Measurements from ENCODE around the gene WNT5B.
"Not testable (repeated sequence)": the region's sequence is repeated elsewhere in the genome, so short reads cannot be mapped to it uniquely, and the experiment has no call there.

Gene WNT5B

DNA sequence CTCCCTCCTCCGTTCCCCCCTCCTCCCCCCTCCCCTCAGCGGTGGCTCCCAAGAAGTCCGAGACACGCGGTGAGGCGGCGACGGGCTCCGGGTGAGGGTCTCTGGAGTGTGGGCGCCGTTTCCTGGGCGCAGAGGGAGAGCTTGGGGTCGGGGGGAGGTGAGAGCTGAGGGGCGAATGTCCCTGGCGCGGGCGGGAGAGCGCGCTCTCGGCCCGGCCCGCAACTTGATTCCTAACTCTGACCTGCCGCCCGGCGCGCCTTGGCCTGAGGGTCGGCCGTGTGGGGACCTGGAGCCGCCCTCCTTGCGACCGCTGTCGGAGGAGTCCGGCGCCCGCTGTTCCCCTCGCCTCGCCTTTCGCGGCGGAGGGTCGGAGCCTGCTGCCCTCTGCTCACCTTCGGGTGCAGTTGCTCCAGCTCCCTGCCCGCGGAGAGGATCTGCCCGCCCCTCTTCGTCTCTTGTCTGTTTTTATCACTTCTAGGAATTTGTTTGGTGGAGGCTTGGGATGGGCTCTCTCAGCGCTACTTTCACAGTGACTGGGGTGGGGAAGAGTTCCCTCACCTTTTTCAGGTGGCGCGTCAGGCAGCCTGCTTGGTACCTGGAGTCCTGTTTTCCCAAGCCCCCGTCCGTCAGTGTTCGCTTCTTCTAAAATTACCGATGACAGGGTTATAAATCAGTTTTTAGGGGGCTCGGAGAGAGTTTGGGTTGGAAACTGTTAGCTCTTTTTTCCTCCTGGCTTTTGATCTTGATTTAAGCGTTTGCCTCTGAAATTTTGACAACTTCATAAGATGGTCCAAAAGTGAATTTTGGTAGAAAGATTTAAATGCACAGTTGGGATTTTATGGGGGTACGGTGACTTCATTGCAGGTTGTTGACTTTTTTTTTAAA lies 62.3 kb downstream of the WNT5B start:
- DNase-seq (ENCODE audit: low spot score) = peak; percentile 64

DNA sequence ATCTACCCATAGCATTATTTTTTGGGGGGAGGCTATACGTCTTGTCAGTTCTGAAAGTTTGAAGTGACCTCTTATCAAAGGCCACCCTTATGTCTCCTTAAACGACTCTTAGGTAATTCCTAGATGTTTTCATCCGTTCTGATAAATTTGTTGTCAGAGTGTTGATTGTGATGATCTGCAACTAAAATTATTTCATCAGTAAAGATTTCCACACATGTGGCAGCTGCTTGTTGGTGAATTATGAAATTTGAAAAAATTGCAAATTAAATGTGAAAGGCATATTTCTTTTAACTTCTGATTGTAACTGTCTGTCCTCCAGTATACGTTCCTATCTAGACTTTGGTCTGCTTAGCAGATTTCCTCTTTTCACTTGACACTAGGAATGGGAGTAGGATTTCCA lies 63.2 kb downstream of the WNT5B start:
- no peak for DNase-seq (ENCODE audit: low spot score)

DNA sequence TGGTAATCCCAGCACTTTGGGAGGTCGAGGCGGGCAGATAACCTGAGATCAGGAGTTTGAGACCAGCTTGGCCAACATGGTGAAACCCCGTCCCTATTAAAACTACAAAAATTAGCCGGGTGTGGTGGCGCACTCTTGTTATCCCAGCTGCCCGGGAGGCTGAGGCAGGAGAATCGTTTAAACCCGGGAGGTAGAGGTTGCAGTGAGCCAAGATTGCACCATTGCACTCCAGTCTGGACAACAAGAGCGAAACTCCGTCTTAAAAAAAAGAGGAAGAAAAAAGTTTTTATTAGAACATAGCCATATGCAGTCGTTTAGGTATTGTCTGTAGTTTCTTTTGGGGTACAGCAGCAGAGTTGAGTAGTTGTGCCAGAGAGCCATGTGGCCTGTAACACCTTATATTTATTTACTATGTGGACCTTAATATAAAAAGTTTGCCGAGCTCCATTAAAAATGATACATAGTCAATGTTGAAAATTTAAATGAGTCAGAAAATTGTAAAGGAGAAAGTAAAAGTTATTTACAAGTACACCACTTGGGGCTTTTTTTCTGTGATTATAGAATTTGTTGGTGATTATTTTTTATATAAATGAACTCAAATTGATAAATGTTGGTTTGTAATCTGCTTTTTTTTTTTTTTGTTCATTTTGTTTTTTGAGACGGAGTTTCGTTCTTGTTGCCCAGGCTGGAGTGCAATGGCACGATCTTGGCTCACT lies 64.0 kb downstream of the WNT5B start:
- DNase-seq (ENCODE audit: low spot score) = no peak

DNA sequence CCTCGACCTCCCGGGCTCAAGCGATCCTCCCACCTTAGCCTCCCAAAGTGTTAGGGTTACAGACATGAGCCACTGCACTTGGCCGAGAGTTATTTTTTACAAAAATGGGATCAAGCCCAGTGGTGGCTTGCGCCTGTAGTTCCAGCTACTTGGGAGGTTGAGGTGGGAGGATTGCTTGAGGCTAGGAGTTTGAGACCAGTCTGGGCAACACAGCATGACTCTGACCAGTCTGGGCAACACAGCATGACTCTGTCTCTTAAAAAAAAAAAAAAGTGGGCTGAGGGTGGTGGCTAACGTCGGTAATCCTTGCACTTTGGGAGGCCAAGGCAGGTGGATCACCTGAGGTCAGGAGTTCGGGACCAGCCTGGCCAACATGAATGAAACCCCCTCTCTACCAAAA lies 66.1 kb downstream of the WNT5B start:
- DNase-seq (ENCODE audit: low spot score) = not testable (repeated sequence)

DNA sequence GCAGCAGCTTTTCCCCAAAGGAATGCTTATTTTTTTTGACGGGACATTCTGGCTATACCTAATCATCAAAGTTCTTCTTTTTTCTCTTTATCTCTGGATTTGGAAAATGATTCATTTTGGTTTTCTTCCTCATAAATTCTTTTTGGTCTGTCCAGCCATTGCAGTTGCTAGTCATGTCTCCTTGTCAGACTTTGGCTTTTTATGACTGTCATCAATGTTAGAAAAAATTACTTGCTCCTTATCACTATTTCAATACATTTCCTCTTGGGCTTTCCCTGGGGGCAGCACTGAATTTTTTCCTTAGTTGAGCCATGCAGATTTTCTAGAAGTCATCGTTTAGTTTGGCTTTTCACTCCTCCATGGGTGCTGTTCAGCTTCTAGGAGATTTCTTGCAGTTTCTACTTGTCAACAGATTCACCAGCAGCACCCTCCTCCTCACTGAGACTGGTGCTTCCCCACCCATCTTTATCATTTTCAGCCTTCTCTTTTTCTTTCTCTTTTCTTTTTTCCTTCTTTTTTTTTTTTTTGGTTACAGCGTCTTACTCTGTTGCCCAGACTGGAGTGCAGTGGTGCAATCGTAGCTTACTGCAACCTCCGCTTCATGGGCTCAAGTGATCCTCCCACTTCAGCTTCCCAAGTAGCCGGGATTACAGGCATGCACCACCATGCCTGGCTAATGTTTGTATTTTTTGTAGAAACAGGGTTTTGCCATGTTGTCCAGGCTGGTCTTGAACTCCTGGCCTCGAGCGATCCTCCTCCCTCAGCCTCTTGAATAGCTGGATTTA lies 67.0 kb downstream of the WNT5B start:
- no peak for DNase-seq (ENCODE audit: low spot score)

DNA sequence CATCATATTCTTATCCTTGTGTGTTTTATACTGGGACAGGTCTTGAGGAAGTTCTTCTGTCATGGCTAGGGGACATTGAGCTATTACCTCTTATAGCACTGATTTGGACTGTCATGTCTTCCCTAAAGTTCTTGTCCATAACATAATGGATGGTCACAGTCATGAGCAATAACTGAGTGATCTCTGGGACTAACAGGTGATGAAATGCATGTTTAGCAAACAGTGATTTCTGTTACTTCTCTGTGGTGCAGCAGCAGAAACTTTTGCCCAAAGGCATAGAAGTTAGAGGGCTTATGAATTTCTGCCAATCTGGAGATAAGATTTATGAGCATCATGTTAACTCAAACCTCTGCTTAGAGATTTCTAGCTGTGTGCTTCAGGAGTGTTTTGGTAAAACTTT lies 67.8 kb downstream of the WNT5B start:
- DNase-seq (ENCODE audit: low spot score) = no peak

Measured in Ammon's horn (tissue), 1 donor.